Activated CD8-positive, alpha-beta memory T cell treated with anti-CD3 and anti-CD28 coated beads, Interleukin-2, amount 10 ng/mL, durations not matched to agents 7 days and 5 days (primary cell): ENCODE measurements around the gene CLCN6. TPM values are rescaled to one million over a fixed set of nuclear protein-coding genes. Genes with fewer than 3 reads are reported as not detected.

Source experiments
- ATAC-seq: fragments of 150-1000 bp; cut with Tn5 transposase; one replicate; pipeline ENCODE4 v1.10.0; 2021; ENCODE audit warnings: moderate library complexity
- CTCF ChIA-PET: fragments of 350-600 bp; sonication (Branson Sonifier 250); formaldehyde crosslinking; loops from one replicate; lab custom pipeline; 2021; ENCODE audit warnings: antibody characterized with exemption; lab: Charles Lee
- DNase-seq: peaks from one replicate; pipeline ENCODE4 v3.0.0-alpha.2; 2020
- H3K27ac Mint-ChIP-seq: one replicate; pipeline ENCODE4 v1.8.0; 2021; ENCODE audit warnings: mild to moderate bottlenecking, mixed read lengths
- H3K27me3 Mint-ChIP-seq: one replicate; pipeline ENCODE4 v1.8.0; 2021; ENCODE audit warnings: mixed read lengths
- H3K36me3 Mint-ChIP-seq: one replicate; pipeline ENCODE4 v1.8.0; 2021; ENCODE audit warnings: mild to moderate bottlenecking, mixed read lengths
- H3K4me1 Mint-ChIP-seq: one replicate; pipeline ENCODE4 v1.8.0; 2021; ENCODE audit warnings: mixed read lengths
- H3K4me3 Mint-ChIP-seq: one replicate; pipeline ENCODE4 v1.8.0; 2021; ENCODE audit warnings: mild to moderate bottlenecking, moderate library complexity, mixed read lengths
- H3K9me3 Mint-ChIP-seq: one replicate; pipeline ENCODE4 v1.8.0; 2022; ENCODE audit warnings: low read depth, mixed read lengths
- total RNA-seq, 2 experiments: library from RNA; stranded (reverse); gene quantifications; one replicate each; pipeline ENCODE4 v1.2.3, GENCODE V29; 2021

Gene CLCN6, protein sequence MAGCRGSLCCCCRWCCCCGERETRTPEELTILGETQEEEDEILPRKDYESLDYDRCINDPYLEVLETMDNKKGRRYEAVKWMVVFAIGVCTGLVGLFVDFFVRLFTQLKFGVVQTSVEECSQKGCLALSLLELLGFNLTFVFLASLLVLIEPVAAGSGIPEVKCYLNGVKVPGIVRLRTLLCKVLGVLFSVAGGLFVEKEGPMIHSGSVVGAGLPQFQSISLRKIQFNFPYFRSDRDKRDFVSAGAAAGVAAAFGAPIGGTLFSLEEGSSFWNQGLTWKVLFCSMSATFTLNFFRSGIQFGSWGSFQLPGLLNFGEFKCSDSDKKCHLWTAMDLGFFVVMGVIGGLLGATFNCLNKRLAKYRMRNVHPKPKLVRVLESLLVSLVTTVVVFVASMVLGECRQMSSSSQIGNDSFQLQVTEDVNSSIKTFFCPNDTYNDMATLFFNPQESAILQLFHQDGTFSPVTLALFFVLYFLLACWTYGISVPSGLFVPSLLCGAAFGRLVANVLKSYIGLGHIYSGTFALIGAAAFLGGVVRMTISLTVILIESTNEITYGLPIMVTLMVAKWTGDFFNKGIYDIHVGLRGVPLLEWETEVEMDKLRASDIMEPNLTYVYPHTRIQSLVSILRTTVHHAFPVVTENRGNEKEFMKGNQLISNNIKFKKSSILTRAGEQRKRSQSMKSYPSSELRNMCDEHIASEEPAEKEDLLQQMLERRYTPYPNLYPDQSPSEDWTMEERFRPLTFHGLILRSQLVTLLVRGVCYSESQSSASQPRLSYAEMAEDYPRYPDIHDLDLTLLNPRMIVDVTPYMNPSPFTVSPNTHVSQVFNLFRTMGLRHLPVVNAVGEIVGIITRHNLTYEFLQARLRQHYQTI
- total RNA-seq, result 10 to 100 TPM; 20.0 to 21.1 TPM

DNA sequence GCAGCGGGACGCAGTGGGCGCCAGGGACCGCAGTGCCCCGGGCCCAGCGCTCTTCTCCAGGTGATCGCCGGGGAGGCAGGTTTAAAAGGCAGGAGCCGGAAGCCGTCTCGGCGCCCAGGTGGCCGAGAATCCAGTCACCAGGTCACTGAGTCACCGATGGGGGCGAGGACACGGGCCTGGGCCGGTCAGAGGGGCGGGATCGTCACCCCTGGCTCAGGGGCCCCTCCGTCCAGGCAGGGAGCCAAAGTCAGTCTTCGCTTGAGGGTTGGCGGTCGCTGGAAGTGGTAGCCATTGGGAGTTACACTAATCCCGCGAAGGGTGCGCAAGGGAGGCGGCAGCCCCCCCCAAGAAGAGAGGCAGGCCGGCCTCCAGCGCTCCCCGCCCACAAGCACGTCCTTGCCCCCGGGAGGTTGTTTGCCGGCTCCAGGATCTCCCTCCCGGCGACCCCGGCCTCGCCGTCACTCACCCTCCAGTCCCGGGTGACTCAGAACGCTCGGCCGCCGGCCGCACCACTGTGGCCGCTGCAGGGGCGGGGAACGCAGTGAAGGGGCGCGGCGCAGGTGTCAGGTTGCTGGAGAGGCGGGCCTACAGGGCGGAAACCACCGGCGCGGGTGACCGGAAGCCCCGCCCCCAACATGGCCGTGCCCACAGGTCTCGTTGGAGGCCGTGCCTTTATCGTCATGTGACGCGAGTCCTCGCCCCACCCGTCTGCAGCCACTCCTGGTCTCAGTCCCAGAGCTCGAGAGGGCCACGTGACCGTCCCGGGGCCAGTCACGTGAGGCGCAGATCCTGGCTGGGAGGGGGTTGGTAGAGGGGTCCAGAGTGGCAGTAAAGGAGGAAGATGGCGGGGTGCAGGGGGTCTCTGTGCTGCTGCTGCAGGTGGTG, at the start of gene CLCN6, which contains the start of gene MTHFR:
Gene CLCN6, plus strand, starts transcription at position 770 of the 885 bp plus-strand sequence. Its CDS starts 72 bp downstream, at position 842.
Gene MTHFR, minus strand, starts transcription at position 543 of the 885 bp plus-strand sequence. CDS start 2,848 bp downstream, outside the sequence.
- H3K27ac Mint-ChIP-seq, result peak within 1 kb of the TSS; percentile 90
- H3K36me3 Mint-ChIP-seq, result peaks cover 8% of the 10 kb centered on the region
- peak; percentile 100 for DNase-seq
- peak within 1 kb of the TSS; percentile 91 for H3K4me3 Mint-ChIP-seq
- CTCF ChIA-PET, result interaction anchor here (0.6 to 3.0 kb wide), 6 partner anchors 33 to 174 kb away, joined by 3 to 10 read pairs (median 4); partner anchors contain the start of genes FBXO6 and MFN2
- no peaks in the 10 kb centered on the region for H3K27me3 Mint-ChIP-seq
- H3K9me3 Mint-ChIP-seq, result no peaks in the 10 kb centered on the region
- peak; percentile 85 for ATAC-seq
- H3K4me1 Mint-ChIP-seq, result peaks cover 66% of the 10 kb centered on the region

DNA sequence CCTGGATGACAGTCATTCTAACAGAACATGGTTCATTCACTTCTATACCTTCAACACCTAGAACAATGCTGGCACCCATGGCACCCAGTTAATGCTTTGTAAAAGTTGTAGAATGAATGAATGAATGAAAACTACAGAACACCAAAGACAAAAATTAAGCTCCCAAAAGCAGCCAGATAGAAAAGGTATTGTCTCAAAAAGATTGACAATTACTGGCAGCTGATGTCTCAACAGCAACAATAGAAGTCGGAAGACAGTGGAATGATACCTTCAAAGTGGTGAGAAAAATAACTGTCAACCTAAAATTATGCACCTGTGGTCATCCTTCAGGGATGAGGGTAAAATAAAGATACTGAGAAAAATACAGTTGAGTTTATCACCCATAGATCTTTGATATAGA, 48.9 kb upstream of the CLCN6 start:
- Mint-ChIP-seq H3K36me3 (no peaks in the 10 kb centered on the region), H3K9me3 (no peaks in the 10 kb centered on the region), H3K4me1 (peaks cover 11% of the 10 kb centered on the region), H3K27ac (no peak overlapping the region), H3K27me3 (peaks cover 29% of the 10 kb centered on the region), H3K4me3 (no peak overlapping the region)
- DNase-seq (no peak), ATAC-seq (no peak)
- CTCF ChIA-PET, result interaction anchor here (1.2 kb wide), 1 partner anchor 15 kb away, joined by 3 read pairs; no protein-coding TSS in a partner anchor

DNA sequence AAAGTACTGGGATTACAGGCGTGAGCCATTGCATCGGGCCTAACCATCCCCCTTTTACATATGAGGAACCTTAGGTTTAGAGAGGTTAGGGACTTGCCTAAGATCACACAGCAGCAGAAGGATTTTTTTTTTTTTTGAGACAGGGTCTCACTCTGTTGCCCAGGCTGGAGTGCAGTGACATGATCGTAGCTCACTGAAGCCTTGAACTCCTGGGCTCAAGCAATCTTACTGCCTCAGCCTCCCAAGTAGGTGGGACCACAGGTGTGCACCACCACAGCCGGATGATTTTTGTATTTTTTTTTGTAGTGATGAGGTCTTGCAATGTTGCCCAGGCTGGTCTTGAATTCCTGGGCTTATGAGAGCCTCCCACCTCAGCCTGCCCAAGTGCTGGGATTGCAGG, 46.2 kb upstream of the CLCN6 start:
- H3K4me1 Mint-ChIP-seq, result peaks cover 9% of the 10 kb centered on the region
- CTCF ChIA-PET, result interaction anchor here (0.7 kb wide), 1 partner anchor 439 kb away, joined by 3 read pairs; no protein-coding TSS in a partner anchor
- no peak overlapping the region for H3K27ac Mint-ChIP-seq
- no peaks in the 10 kb centered on the region for H3K36me3 Mint-ChIP-seq
- H3K4me3 Mint-ChIP-seq, result no peak overlapping the region
- peaks cover 41% of the 10 kb centered on the region for H3K27me3 Mint-ChIP-seq
- H3K9me3 Mint-ChIP-seq, result no peaks in the 10 kb centered on the region
- no peak for ATAC-seq
- no peak for DNase-seq

DNA sequence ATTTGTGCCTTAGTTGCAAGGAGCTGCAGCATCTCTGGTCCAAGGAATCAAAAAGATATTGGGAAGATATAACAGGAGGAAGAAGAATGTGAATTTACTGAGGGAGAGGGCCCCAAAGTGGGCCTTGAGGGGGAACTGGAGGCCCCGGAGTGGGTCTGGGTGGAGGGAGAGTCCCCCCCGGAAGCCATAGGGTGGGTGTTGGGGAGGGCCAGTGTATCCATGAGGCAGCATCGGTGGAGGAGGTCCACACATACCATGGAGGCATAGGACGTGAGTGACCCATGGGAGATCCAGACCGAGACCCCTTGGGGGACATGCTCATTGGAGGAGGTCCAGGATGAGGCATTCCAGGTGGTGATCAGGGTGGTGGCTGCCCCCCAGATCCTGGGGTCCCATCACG, 44.7 kb upstream of the CLCN6 start:
- H3K27me3 Mint-ChIP-seq, result peaks cover 39% of the 10 kb centered on the region
- no peak for ATAC-seq
- DNase-seq, result no peak
- H3K4me3 Mint-ChIP-seq, result no peak overlapping the region
- no peaks in the 10 kb centered on the region for H3K9me3 Mint-ChIP-seq
- CTCF ChIA-PET, result no interaction called here
- no peaks in the 10 kb centered on the region for H3K36me3 Mint-ChIP-seq
- no peak overlapping the region for H3K27ac Mint-ChIP-seq
- H3K4me1 Mint-ChIP-seq, result peaks cover 9% of the 10 kb centered on the region

DNA sequence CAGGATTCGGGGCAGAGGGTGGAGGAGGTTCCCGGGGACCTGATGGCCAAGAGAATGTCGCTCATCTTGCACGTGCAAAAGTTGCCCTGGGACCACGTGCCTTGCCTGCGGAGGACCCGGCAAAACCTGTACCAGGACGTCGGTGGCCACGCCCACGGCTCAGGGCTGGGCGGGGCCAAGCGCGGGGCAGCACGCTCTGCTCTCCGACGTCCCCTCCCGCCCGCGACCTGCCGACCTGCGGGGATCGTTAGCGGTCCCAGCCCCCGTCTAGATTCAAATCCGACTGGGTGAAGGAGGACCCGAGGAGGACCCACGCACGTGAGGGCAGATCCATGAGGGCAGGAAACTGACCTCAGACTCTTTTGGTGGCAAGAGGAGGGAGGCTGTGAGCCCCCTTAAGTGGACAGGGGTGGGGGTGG, 44.0 kb upstream of the CLCN6 start, which contains the start of gene C1orf167:
Gene C1orf167, plus strand, starts transcription at position 206 of the 419 bp plus-strand sequence. CDS start 2,208 bp downstream, outside the sequence.
- H3K9me3 Mint-ChIP-seq, result no peaks in the 10 kb centered on the region
- H3K4me1 Mint-ChIP-seq, result peaks cover 9% of the 10 kb centered on the region
- ATAC-seq (peak; percentile 81), DNase-seq (no peak)
- CTCF ChIA-PET, result no interaction called here
- H3K27me3 Mint-ChIP-seq, result peaks cover 36% of the 10 kb centered on the region
- no peaks in the 10 kb centered on the region for H3K36me3 Mint-ChIP-seq
- no peak within 1 kb of the TSS for H3K27ac Mint-ChIP-seq
- H3K4me3 Mint-ChIP-seq, result no peak within 1 kb of the TSS

DNA sequence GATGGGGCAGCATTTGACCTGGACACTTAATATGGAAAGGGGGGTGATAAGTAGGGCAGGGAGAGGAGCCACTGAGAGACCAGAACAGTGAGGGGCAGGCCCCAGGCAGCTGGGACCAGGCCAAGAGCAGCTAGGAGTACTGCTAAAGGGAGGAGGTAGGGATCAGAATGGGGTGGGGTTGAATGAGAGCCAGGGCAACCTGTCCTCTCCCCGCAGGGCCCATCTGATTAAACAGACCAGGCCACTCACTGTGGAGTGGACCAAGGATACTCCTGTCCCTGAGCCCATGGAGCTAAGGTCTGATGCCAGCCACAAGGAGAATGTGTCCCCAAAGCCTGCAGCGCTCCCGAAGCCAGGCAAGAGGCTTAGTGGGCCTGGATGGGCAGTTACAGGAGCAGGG, 41.9 kb upstream of the CLCN6 start:
- CTCF ChIA-PET, result interaction anchor here (1.1 to 1.2 kb wide), 2 partner anchors 12 to 14 kb away, joined by 3 to 4 read pairs; no protein-coding TSS in a partner anchor
- Mint-ChIP-seq H3K4me3 (no peak overlapping the region), H3K27me3 (peaks cover 33% of the 10 kb centered on the region), H3K36me3 (no peaks in the 10 kb centered on the region), H3K9me3 (no peaks in the 10 kb centered on the region), H3K4me1 (peaks cover 8% of the 10 kb centered on the region), H3K27ac (no peak overlapping the region)
- DNase-seq (no peak), ATAC-seq (no peak)

DNA sequence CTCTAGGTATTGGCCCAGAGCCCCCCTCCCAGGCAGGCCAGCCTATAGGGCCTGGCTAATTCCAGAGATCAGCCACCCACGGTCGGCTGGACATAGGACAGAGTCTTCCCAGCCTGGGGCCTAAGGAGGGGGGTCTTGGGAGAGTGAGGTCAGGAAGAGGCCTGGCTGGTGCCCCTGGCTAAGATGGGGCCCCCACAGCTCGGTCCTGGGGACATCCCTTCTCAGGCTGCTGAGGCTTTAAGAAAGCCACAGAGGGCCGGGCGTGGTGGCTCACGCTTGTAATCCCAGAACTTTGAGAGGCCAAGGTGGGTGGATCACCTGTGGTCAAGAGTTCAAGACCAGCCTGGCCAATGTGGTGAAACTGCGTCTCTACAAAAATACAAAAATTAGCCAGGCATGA, 41.5 kb upstream of the CLCN6 start:
- CTCF ChIA-PET, result interaction anchor here (1.1 to 1.2 kb wide), 2 partner anchors 11 to 13 kb away, joined by 3 to 4 read pairs; no protein-coding TSS in a partner anchor
- Mint-ChIP-seq H3K36me3 (no peaks in the 10 kb centered on the region), H3K4me1 (peaks cover 8% of the 10 kb centered on the region), H3K9me3 (no peaks in the 10 kb centered on the region), H3K27ac (no peak overlapping the region), H3K27me3 (peaks cover 33% of the 10 kb centered on the region), H3K4me3 (no peak overlapping the region)
- no peak for ATAC-seq
- DNase-seq, result no peak

DNA sequence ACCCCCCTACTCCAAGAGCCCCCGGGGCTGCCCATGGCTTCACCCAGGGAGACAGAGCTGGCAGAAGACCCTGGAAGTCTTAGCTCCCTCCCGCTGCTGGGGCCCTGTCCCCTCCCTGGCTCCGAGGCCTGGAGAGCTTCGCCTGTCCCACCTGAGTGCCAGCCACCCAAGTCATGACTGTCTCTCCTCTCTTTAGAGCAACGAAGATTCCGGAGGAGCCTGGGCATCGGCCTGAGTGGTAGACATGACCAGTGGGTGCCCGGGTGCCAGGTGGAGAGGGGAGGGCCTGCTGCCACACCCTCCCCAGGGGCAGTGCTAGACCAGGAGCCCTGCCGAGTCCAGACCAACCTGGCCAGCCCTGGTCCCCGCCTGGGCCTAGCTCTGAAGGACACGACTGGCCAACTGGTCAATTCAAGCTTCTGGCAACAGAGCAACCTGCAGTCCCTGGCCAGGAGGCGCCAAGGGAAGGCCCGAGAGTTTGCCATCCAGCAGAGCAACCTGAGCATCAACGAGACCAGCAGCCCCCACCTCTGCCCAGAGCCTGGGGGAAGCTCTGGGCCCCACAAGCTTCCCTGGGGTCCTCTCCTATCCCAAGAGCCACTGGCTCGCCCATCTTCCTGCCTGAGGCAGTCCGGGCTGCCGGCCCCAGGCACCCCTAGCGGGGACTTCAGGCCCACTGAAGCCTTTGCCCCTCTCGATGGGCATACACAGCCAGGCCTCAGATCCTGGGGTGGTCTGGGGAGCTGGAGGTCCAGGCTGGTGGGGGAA, 40.1 kb upstream of the CLCN6 start:
- Mint-ChIP-seq H3K9me3 (no peaks in the 10 kb centered on the region), H3K27ac (no peak overlapping the region), H3K4me1 (peaks cover 8% of the 10 kb centered on the region), H3K4me3 (no peak overlapping the region), H3K27me3 (peaks cover 27% of the 10 kb centered on the region), H3K36me3 (no peaks in the 10 kb centered on the region)
- DNase-seq (no peak), ATAC-seq (no peak)
- CTCF ChIA-PET, result interaction anchor here (0.7 kb wide), 1 partner anchor 472 kb away, joined by 5 read pairs; no protein-coding TSS in a partner anchor

DNA sequence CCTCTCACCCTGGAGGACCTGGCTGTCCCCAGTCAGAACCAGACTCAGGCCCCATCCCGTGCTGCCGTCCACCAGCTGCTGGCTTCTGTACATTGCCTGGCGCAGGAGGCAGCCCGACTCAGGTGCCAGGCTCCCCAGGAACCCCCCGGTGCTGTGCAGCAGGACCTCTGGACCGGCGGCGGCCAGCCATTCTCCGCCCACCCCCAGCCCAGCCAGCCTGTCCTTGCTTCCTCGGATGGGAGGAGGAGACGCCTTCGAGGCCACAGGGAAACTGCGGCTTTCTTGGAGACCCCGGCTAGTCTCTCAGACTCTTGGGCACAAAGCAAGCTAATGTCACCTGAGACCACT, 39.6 kb upstream of the CLCN6 start:
- H3K27me3 Mint-ChIP-seq, result peaks cover 23% of the 10 kb centered on the region
- H3K4me3 Mint-ChIP-seq, result no peak overlapping the region
- no peaks in the 10 kb centered on the region for H3K36me3 Mint-ChIP-seq
- CTCF ChIA-PET, result interaction anchor here (0.7 kb wide), 1 partner anchor 19 kb away, joined by 3 read pairs; no protein-coding TSS in a partner anchor
- H3K4me1 Mint-ChIP-seq, result peaks cover 8% of the 10 kb centered on the region
- H3K27ac Mint-ChIP-seq, result no peak overlapping the region
- no peak for ATAC-seq
- no peak for DNase-seq
- no peaks in the 10 kb centered on the region for H3K9me3 Mint-ChIP-seq

DNA sequence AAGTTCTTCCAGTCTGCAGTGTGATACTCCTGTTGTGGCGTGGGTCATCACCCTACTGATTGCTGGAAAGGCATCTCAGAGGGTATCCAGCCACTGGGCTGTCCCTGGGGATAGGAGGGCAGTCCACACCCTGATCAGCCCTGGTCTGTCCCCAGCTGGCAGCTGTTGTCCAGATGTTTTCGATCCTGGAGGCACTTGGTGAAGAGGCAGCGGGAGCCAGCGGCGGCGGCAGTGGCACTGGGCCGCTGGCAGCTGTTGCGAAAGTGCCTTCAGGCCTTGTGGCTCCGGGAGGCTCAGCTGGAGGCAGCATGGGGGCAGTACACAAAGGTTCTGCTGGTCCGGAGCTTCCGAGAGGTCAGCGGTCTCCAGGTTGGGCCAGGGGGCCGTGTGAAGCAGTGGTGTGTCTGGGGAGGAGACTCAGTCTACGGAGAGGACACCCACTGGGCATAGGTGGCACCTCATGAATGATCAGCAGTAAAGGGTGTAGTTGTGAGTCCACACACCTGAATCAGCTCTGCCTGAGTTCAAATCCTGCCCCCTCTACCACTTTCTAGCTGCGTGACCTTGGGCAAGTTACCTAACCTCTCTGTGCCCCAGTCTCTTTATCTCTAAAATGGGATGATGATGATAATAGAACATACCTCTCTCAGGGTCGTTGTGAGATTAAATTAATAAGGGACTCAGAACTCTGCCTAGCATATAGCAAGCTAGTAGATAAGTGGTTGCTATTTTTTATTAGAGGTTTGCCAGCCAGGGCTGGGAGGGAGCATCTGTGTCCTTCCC, 37.9 kb upstream of the CLCN6 start:
- ATAC-seq (no peak), DNase-seq (no peak)
- no peaks in the 10 kb centered on the region for H3K9me3 Mint-ChIP-seq
- CTCF ChIA-PET, result interaction anchor here (0.6 kb wide), 1 partner anchor 14 kb away, joined by 3 read pairs; no protein-coding TSS in a partner anchor
- H3K4me1 Mint-ChIP-seq, result no peaks in the 10 kb centered on the region
- H3K4me3 Mint-ChIP-seq, result no peak overlapping the region
- H3K27me3 Mint-ChIP-seq, result peaks cover 11% of the 10 kb centered on the region
- H3K27ac Mint-ChIP-seq, result no peak overlapping the region
- H3K36me3 Mint-ChIP-seq, result no peaks in the 10 kb centered on the region

DNA sequence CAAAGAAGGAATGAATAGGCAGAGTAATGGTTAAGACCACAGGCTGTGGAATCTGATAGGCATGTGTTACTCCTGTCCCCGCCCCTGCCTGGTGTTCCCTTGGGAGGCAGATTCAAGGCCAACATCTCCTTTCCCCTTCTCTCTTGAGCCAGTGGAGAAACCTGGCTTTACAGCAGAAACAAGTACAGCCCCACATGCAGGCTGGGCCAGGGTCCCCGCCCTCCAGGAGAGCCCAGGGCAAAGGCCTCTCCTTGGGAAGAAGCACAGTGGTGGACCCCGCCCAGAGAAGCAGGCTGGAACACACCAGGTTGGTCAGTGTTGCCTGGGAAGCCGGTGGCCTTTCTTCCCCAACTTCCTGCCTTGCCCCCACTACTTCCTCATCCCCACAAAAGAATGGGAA, 37.2 kb upstream of the CLCN6 start:
- Mint-ChIP-seq H3K4me3 (no peak overlapping the region), H3K4me1 (no peaks in the 10 kb centered on the region), H3K9me3 (no peaks in the 10 kb centered on the region), H3K27ac (no peak overlapping the region), H3K27me3 (peaks cover 7% of the 10 kb centered on the region), H3K36me3 (no peaks in the 10 kb centered on the region)
- ATAC-seq (no peak), DNase-seq (no peak)
- CTCF ChIA-PET, result no interaction called here
